A549 (cell line): Measurements from ENCODE around the gene ABHD17A. TPM values are rescaled to one million over a fixed set of nuclear protein-coding genes. Genes with fewer than 3 reads are reported as not detected.

Experiments
- ATAC-seq, 2 experiments: fragments of 200-7000 bp in 1 of 2; fragments of >200 bp in 1 of 2; cut with Nextera tagmentation in 1 of 2; cut with Tn5 transposase in 1 of 2; 3 replicates each; pipeline versions ENCODE4 v1.8.0 to v1.9.1; 2018 to 2020; ENCODE audit warnings: mild to moderate bottlenecking in 1 of 2, moderate library complexity in 1 of 2
- CTCF ChIA-PET: fragments of 300-600 bp; sonication (Branson Sonifier 250); formaldehyde crosslinking; extraction: SDS; loops from one replicate; lab custom pipeline; 2021; ENCODE audit warnings: antibody characterized with exemption, inconsistent platforms; lab: Yijun Ruan, JAX
- POLR2A ChIA-PET: fragments of 350-600 bp; formaldehyde crosslinking; extraction: SDS; loops from one replicate; lab custom pipeline; 2021; ENCODE audit warnings: antibody characterized with exemption, inconsistent platforms; lab: Yijun Ruan, JAX
- DNase-seq, 2 experiments: peaks; one replicate each; pipeline versions ENCODE4 v3.0.0 to v3.0.0-alpha.2; 2011 to 2016; ENCODE audit warnings: low read depth in 1 of 2, low spot score in 1 of 2
- FAIRE-seq: peaks from 2 replicates; lab custom pipeline; 2011; peaks lifted over from hg19 to GRCh38; lab: Jason Lieb, UNC
- H3K27ac ChIP-seq, 2 experiments: fragments of >200 bp; sonication (Bioruptor Twin); formaldehyde crosslinking; 3 replicates each; pipeline ENCODE4 v1.5.1; 2016 to 2017
- H3K4me1 ChIP-seq: fragments of >200 bp; sonication (Bioruptor Twin); formaldehyde crosslinking; 3 replicates; pipeline ENCODE4 v1.6.1; 2016
- H3K4me2 ChIP-seq: fragments of >200 bp; sonication (Bioruptor Twin); formaldehyde crosslinking; 3 replicates; pipeline ENCODE4 v1.6.1; 2016
- H3K4me3 ChIP-seq: fragments of >200 bp; sonication (Bioruptor Twin); formaldehyde crosslinking; 3 replicates; pipeline ENCODE4 v1.5.1; 2016
- H3K9me3 ChIP-seq: fragments of >200 bp; sonication (Bioruptor Twin); formaldehyde crosslinking; 3 replicates; pipeline ENCODE4 v1.6.1; 2016
- CBX8 ChIP-seq: fragments of 200-600 bp; sonication (generic); IDR thresholded peaks from 2 replicates; pipeline ENCODE4 v1.6.1; 2016
- CHD4 ChIP-seq: fragments of 200-600 bp; sonication (generic); IDR thresholded peaks from 2 replicates; pipeline ENCODE4 v1.6.1; 2016; ENCODE audit warnings: antibody characterized with exemption, mild to moderate bottlenecking, borderline replicate concordance
- EHF ChIP-seq: fragments of 250-450 bp; sonication (Bioruptor Pico); IDR thresholded peaks from 2 replicates; pipeline ENCODE4 v1.5.0; 2020; ENCODE audit warnings: mild to moderate bottlenecking
- FOSB ChIP-seq: fragments of 250-450 bp; sonication (Bioruptor Pico); IDR thresholded peaks from 2 replicates; pipeline ENCODE4 v1.5.0; 2020; ENCODE audit warnings: mild to moderate bottlenecking, moderate library complexity
- FOXS1 ChIP-seq: fragments of 250-450 bp; sonication (Bioruptor Pico); IDR thresholded peaks from 2 replicates; pipeline ENCODE4 v1.5.0; 2020; ENCODE audit warnings: mild to moderate bottlenecking, moderate library complexity
- HEYL ChIP-seq: fragments of 250-450 bp; sonication (Bioruptor Pico); IDR thresholded peaks from 2 replicates; pipeline ENCODE4 v1.8.0; 2021; ENCODE audit warnings: mild to moderate bottlenecking, moderate library complexity
- MAFK ChIP-seq: fragments of 450-650 bp; IDR thresholded peaks from 2 replicates; pipeline ENCODE4 v1.6.1; 2014; ENCODE audit not compliant: partially characterized antibody
- MAZ ChIP-seq: fragments of 150-350 bp; IDR thresholded peaks from 2 replicates; pipeline ENCODE4 v1.6.1; 2014; ENCODE audit warnings: antibody characterized with exemption, low read depth, low read length, borderline replicate concordance
- MYC ChIP-seq: IDR thresholded peaks from 2 replicates; pipeline ENCODE4 v1.6.1; 2012; ENCODE audit warnings: mild to moderate bottlenecking, inconsistent platforms, low read length, improper control_type of control experiment, borderline replicate concordance
- PHF8 ChIP-seq: fragments of 200-600 bp; sonication (generic); IDR thresholded peaks from 2 replicates; pipeline ENCODE4 v1.6.1; 2016; ENCODE audit warnings: low read depth, mild to moderate bottlenecking, antibody characterized with exemption, moderate library complexity, borderline replicate concordance
- POLR2AphosphoS2 ChIP-seq: conservative IDR thresholded peaks from 2 replicates; pipeline ENCODE4 v1.6.1; 2012; ENCODE audit warnings: low read length, improper control_type of control experiment, inconsistent platforms
- RAD21 ChIP-seq, 2 experiments: fragments of >200 bp in 1 of 2; sonication (Bioruptor Twin) in 1 of 2; formaldehyde crosslinking in 1 of 2; IDR thresholded peaks in 1 of 2; conservative IDR thresholded peaks in 1 of 2; 2 replicates in 1 of 2; 3 replicates in 1 of 2; pipeline ENCODE4 v1.6.1; 2012 to 2018; ENCODE audit warnings: inconsistent platforms in 1 of 2
- RCOR1 ChIP-seq: fragments of 150-350 bp; IDR thresholded peaks from 2 replicates; pipeline ENCODE4 v1.6.1; 2014; ENCODE audit warnings: antibody characterized with exemption, low read length, low read depth
- RNF2 ChIP-seq: fragments of 200-600 bp; sonication (generic); IDR thresholded peaks from 2 replicates; pipeline ENCODE4 v1.6.1; 2016; ENCODE audit warnings: low read depth, mild to moderate bottlenecking, antibody characterized with exemption, moderate library complexity, borderline replicate concordance
- TFCP2L1 ChIP-seq: fragments of 250-450 bp; sonication (Bioruptor Pico); IDR thresholded peaks from 2 replicates; pipeline ENCODE4 v1.5.0; 2021; ENCODE audit warnings: mild to moderate bottlenecking
- ZFP36 ChIP-seq: fragments of 450-650 bp; IDR thresholded peaks from 2 replicates; pipeline ENCODE4 v1.6.1; 2014; ENCODE audit warnings: borderline replicate concordance; ENCODE audit not compliant: partially characterized antibody
- ZSCAN20 ChIP-seq: fragments of 250-450 bp; sonication (Bioruptor Pico); IDR thresholded peaks from 2 replicates; pipeline ENCODE4 v1.8.0; 2022; ENCODE audit warnings: mild to moderate bottlenecking, moderate library complexity
- WGBS: methylation state at CpG from one replicate; pipeline ENCODE4 v1.1.6; 2017; ENCODE audit errors: missing lambda C conversion rate; 5-methylcytosine and 5-hydroxymethylcytosine counted together
- polyA plus RNA-seq, 4 experiments: library from polyadenylated mRNA; depleted of rRNA in 3 of 4; stranded (reverse); fragments of >200 nt; fragmentation: RNase III in 1 of 4; extraction: RNeasy Plus Mini Kit Qiagen cat#74134 plus additional on column Dnase treatment in 1 of 4; gene quantifications; 2 replicates in 3 of 4; 3 replicates in 1 of 4; pipeline ENCODE4 v1.2.3, GENCODE V29; 2011 to 2017
- TF ChIP-seq, protein P1 (sequence below): fragments of >200 bp; sonication (Bioruptor Twin); formaldehyde crosslinking; IDR thresholded peaks from 2 replicates; pipeline ENCODE4 v1.6.1; 2016
- TF ChIP-seq, protein P2 (sequence below): IDR thresholded peaks from 2 replicates; pipeline ENCODE4 v1.6.1; 2012
- TF ChIP-seq, protein P3 (sequence below): fragments of 250-450 bp; sonication (Bioruptor Pico); IDR thresholded peaks from 2 replicates; pipeline ENCODE4 v1.5.0; 2020; ENCODE audit warnings: low read depth, mild to moderate bottlenecking, moderate library complexity

The ABHD17A gene
- polyA plus RNA-seq, 2 of the 4 experiments (the other 2 are of a cell fraction): 12.8 to 23.1 TPM

DNA sequence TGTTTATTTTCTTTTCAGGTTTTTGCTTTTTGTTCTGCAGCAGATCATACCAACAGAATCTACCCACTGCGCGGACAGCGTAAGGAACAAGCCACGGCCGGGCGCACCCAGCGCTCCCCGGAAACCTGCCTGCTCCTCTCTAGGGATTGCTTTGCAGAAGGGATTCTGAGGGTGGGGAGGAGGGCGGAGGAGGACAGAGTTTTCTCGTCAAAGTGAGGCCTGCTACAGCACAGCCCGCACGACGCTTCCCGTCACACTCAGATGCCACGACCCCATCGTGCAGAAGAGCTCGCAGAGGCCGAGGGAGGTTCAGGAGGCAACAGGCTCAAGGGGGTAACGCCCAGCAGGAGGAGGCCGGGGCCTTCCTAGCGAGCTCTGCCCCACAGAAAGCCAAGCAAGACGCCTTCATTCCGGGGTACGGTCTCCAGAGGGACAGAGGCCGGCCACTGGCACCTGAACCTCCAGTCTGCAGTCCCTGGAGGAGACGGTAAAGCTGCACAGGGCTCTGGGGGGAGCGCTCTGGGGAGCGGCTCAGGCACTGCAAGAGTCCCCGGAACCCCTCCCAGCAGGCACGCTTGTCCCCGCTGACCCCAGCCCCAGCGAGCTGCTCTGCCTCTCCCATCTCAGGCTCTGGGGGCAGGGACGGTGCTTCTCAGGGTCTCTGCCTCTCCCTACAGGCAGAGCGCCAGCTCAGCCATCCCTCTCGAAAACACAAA lies 43.9 kb downstream of the ABHD17A start:
- FAIRE-seq (no peak), ATAC-seq (no peak), DNase-seq (no peak)
- Histone ChIP-seq H3K9me3 (no peaks in the 10 kb centered on the region), H3K4me2 (no peak overlapping the region), H3K4me1 (peaks cover 7% of the 10 kb centered on the region), H3K4me3 (no peak overlapping the region), H3K27ac (no peak overlapping the region)
- TF ChIP-seq PHF8 (no peak), ZSCAN20 (CRISPR knock-in tag) (no peak), RNF2 (no peak), RAD21 (conservative IDR thresholded peaks at IDR 0.05 in 1 of 2, IDR thresholded peaks at IDR 0.05 in 1 of 2) (no peak), HEYL (CRISPR knock-in tag) (no peak), CBX8 (no peak), MAFK (no peak), EHF (CRISPR knock-in tag) (no peak), CHD4 (no peak), FOSB (CRISPR knock-in tag) (no peak)
- TF ChIP-seq, protein P1, sequence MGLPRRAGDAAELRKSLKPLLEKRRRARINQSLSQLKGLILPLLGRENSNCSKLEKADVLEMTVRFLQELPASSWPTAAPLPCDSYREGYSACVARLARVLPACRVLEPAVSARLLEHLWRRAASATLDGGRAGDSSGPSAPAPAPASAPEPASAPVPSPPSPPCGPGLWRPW: no peak
- TF ChIP-seq, protein P2, sequence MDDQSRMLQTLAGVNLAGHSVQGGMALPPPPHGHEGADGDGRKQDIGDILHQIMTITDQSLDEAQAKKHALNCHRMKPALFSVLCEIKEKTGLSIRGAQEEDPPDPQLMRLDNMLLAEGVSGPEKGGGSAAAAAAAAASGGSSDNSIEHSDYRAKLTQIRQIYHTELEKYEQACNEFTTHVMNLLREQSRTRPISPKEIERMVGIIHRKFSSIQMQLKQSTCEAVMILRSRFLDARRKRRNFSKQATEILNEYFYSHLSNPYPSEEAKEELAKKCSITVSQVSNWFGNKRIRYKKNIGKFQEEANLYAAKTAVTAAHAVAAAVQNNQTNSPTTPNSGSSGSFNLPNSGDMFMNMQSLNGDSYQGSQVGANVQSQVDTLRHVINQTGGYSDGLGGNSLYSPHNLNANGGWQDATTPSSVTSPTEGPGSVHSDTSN: no peak
- ChIA-PET POLR2A (interaction anchor here (1.2 kb wide), 1 partner anchor 14 kb away, joined by 3 read pairs; no protein-coding TSS in a partner anchor), CTCF (interaction anchor here (6.5 to 14.0 kb wide), 2 partner anchors 11 to 16 kb away, joined by 60 to 212 read pairs; no protein-coding TSS in a partner anchor)
- WGBS: 87% methylated on average over 16 of the region's 35 CpGs

DNA sequence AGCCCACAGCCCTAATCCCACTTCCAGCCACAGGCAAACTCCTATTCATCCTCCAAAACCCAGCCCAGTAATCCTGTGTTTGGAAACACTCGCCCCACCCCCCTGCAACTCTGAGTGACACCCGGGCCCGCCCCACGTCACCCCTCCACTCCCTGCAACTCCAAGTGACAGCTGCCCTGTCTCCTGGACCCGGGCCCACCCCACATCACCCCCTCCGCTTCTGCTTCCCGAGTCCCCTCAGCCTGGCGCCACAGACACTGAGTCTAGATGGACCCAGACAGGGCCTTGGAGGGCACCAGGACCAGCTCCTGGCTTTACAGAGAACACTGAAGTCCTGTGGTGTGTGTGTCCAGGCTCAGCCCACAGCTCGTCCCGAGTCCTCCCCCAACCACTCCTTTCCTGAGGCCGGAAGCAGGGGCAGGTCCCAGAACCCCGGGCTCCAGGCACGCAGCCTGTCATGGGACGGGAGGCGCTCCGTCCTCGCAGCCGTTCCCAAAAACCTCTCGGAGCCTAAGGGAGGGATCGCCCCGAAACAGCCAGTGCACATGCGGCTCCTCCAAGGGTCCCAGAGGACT lies 44.7 kb downstream of the ABHD17A start:
- DNase-seq: no peak
- Histone ChIP-seq H3K9me3 (no peaks in the 10 kb centered on the region), H3K4me1 (no peaks in the 10 kb centered on the region), H3K27ac (no peak overlapping the region), H3K4me3 (no peak overlapping the region), H3K4me2 (no peak overlapping the region)
- TF ChIP-seq, protein P1: no peak
- WGBS: 83% methylated on average over 19 of the region's 22 CpGs
- no peak for ATAC-seq
- no peak for FAIRE-seq
- CTCF ChIA-PET: interaction anchor here (6.5 to 14.0 kb wide), 2 partner anchors 11 to 16 kb away, joined by 60 to 212 read pairs; no protein-coding TSS in a partner anchor
- POLR2A ChIA-PET: interaction anchor here (1.2 kb wide), 1 partner anchor 14 kb away, joined by 3 read pairs; no protein-coding TSS in a partner anchor

DNA sequence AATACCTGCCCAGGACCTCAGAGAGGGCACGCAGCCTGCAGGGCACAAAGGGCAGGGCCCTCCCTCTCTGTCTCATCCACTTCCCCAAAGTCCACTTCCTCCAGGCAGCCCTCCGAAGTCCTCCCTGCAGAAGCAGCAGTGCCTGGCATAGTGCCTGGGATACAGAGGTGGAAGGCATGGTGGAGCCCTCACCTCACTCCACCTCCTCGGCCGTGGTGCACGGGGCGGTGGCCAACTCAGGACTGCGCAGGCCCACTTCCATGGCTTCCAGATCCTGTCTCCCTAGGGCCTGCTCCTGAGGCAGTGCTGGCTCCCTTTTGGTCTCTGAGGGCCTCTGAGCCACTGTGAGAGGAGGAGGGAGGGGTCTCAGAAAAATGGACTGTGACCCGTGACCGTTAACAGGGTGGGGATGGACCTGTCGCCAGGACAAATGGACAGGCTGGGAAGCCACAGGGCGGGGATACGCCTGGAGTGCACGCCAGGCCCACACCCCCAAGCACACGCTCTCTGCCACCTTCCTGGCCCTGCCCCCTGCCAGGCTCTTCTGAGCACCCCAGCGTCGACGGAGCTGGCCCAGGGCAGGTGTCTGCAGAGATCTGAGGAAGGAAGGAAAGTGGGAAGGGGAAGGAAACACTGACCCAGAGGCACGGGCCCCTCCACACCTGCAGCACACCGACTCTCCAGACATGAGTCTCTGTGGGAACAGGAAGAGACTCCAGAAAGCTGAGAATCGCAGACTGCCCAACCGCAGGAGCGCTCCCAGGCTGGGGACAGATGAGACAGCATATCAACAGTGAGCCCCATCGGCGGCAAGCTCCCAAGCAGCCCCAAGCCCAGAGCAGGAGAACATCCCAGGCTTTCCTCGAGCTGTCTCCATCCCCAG lies 45.4 kb downstream of the ABHD17A start:
- H3K9me3 ChIP-seq: no peaks in the 10 kb centered on the region
- H3K4me3 ChIP-seq: no peak overlapping the region
- no peak for FAIRE-seq
- ChIA-PET CTCF (interaction anchor here (6.5 to 14.0 kb wide), 2 partner anchors 12 to 15 kb away, joined by 60 to 212 read pairs; no protein-coding TSS in a partner anchor), POLR2A (no interaction called here)
- DNase-seq: no peak
- ATAC-seq: no peak
- H3K4me2 ChIP-seq: no peak overlapping the region
- no peaks in the 10 kb centered on the region for H3K4me1 ChIP-seq
- TF ChIP-seq, protein P3, sequence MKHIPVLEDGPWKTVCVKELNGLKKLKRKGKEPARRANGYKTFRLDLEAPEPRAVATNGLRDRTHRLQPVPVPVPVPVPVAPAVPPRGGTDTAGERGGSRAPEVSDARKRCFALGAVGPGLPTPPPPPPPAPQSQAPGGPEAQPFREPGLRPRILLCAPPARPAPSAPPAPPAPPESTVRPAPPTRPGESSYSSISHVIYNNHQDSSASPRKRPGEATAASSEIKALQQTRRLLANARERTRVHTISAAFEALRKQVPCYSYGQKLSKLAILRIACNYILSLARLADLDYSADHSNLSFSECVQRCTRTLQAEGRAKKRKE (CRISPR knock-in tag): no peak
- no peak for TF ChIP-seq TFCP2L1 (CRISPR knock-in tag)
- peak; percentile 34 for TF ChIP-seq ZFP36
- TF ChIP-seq POLR2AphosphoS2: no peak
- TF ChIP-seq RCOR1: no peak
- TF ChIP-seq MAZ: no peak
- no peak for TF ChIP-seq CBX8
- TF ChIP-seq FOXS1: no peak
- no peak for TF ChIP-seq MYC
- no peak overlapping the region for H3K27ac ChIP-seq
- 88% methylated on average over 16 of the region's 25 CpGs for WGBS
